OCI-LY3 (cell line): ENCODE results near the gene DCT.

Source experiments
- EZH2phosphoT487 ChIP-seq: fragments of 200-600 bp; shearing (Covaris generic); IDR thresholded peaks from 2 replicates; pipeline ENCODE4 v1.6.1; 2018; ENCODE audit warnings: antibody characterized with exemption, mixed run types, low read depth
- TF ChIP-seq, protein P1 (sequence below): fragments of 200-600, 300-600 bp; sonication (generic); IDR thresholded peaks from 2 replicates; pipeline ENCODE4 v1.5.1; 2014; ENCODE audit warnings: antibody characterized with exemption, low read length, low read depth

DNA sequence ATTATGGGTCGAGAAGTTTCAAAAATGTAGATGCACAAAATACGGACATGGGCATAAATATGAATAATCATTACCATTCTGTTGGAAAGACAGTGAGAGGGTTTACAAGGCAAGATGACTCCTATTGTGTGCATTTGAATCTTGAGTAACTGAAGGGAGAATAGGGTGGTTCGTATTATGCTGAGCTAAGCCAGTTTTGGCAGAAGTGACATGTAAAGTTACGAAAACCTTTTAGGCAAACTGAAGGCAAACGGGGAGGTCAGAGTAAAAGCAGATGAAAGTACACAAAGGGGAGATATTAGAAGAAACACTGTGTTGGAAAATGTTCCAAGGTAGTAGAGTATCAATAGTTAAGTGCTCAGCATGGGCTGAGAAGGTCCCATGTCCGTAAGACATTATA lies 16.8 kb downstream of the DCT start:
- TF ChIP-seq, protein P1, sequence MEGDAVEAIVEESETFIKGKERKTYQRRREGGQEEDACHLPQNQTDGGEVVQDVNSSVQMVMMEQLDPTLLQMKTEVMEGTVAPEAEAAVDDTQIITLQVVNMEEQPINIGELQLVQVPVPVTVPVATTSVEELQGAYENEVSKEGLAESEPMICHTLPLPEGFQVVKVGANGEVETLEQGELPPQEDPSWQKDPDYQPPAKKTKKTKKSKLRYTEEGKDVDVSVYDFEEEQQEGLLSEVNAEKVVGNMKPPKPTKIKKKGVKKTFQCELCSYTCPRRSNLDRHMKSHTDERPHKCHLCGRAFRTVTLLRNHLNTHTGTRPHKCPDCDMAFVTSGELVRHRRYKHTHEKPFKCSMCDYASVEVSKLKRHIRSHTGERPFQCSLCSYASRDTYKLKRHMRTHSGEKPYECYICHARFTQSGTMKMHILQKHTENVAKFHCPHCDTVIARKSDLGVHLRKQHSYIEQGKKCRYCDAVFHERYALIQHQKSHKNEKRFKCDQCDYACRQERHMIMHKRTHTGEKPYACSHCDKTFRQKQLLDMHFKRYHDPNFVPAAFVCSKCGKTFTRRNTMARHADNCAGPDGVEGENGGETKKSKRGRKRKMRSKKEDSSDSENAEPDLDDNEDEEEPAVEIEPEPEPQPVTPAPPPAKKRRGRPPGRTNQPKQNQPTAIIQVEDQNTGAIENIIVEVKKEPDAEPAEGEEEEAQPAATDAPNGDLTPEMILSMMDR: no peak
- TF ChIP-seq EZH2phosphoT487: no peak
